HG03196 (cell line): ENCODE data around the gene ATP6V0E1.
A peak's percentile ranks its signal among the peaks of the same experiment; 100 is the strongest.

Experiments used
- ATAC-seq: cut with Tn5 transposase; IDR thresholded peaks from one replicate; pipeline ENCODE4 v1.9.1; 2021; ENCODE audit not compliant: unreplicated experiment

The ATP6V0E1 gene

GRCh38 chr5:172983542-172984243 lies at the start of gene ATP6V0E1:
TSS of gene ATP6V0E1 (plus strand) at chr5:172983771. CDS start at chr5:172983861, 90 bp downstream.
- ATAC-seq: peak; percentile 94

DNA sequence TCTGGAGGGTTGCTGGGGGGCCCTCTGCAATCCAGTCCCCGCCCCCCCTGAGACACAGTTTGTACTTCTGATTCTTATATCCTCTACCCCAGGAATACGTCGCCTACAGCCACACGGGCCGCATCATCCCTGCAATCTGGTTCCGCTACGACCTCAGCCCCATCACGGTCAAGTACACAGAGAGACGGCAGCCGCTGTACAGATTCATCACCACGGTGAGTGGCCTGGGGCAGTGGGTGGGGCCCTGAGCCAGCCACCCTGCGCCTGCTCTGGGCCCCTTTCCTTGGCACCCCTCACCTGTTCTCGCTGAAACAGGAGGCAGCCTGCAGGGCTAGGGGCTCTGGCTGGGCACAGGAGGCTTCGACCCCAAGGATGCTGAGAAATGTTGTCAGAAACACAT lies 48.5 kb upstream of the ATP6V0E1 start:
- ATAC-seq: no peak

GRCh38 chr5:172936401-172936800 lies 47.2 kb upstream of the ATP6V0E1 start:
- ATAC-seq: no peak

DNA sequence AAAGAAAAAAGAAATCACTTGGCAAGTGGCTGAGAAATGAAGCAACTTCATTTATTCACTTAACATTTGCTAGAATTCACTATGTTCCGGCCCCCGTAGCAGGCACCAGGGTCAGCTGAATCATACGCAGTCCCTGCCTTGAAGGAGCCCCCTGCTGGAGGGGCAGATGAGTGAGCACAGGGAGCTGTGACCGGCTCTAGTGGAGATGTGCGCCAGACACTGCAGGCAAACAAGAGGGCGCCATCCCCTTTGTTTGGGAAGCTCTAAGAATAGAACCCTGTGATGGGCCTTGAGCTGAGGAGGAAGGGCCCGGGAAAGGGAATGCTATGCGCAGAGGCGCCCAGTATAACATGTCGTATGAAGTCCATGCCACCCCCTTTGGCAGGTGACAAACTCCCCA lies 44.5 kb upstream of the ATP6V0E1 start:
- ATAC-seq: no peak

DNA sequence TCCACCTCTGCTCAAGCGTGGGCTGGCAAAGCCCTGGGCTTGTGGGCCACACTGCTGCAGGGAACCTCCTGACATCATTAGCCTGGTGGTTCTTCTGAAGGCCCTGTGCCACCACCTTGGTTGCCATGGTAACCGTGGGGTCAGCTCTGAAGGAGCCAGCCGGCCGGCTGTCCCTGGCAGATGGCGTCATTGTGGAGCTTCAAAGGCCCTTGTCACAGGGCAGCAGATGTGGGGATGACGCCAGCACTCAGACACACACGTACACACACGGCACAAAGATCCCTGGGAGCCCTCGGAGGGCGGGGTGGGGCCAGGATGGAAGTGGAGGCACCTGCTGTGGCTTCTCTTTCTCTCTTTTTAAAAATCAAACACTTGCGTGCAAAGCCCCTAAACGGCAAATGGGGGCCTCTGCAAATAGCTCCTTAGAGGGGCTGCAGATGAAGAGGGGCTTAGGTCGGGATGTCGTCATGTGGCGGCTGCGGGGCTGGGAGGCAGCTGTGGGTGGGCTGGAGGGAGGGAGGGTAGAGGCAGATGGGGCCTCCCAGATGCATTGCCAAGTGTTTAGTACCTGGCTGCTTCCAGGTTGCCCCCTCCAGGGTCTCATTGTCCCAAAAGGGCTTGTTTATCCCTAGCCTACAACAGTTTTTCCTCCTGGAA lies 43.8 kb upstream of the ATP6V0E1 start:
- ATAC-seq: no peak

- ATAC-seq: no peak
Observed at GRCh38 chr5:172940268-172941066, 43.1 kb upstream of the ATP6V0E1 start.

DNA sequence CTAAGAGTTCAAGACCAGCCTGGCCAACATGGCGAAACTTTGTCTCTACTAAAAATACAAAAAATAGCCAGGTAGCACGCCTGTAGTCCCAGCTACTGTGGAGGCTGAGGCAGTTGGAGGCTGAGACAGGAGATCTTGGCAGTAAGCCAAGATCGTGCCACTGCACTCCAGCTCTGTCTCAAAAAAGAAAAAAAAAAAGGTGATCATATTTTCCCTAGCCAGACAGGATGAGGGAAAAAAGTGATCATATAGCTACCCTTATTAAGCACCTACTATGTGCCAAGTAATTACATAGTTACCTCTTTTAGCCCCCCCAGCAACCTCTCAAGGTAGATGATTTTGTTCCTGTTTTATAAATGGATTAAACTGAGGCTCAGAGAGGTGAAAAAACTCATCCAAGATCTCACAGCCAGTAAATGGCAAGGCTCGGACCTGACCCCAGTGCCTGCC lies 42.5 kb upstream of the ATP6V0E1 start:
- no peak for ATAC-seq

DNA sequence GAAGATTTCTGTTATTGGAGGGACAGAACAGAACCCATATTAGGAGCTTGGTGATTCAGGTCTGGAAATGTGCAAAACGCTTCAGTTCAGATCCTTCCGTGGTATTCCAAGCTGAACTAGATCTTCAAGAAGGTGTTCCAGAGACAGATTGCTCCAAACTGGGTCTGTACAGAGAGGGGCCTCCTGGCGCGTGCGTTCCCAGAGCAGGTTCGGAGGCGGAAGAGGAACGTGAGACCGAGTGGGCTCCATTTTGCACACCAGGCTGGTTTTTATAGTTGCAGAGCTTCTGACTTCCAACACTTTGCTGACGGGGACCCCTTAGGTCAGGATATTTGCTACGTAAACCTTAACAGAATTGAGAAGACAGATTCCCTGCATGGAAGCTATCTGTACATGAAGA lies 41.0 kb upstream of the ATP6V0E1 start:
- no peak for ATAC-seq

GRCh38 chr5:172943283-172943841 lies 40.2 kb upstream of the ATP6V0E1 start:
- no peak for ATAC-seq

DNA sequence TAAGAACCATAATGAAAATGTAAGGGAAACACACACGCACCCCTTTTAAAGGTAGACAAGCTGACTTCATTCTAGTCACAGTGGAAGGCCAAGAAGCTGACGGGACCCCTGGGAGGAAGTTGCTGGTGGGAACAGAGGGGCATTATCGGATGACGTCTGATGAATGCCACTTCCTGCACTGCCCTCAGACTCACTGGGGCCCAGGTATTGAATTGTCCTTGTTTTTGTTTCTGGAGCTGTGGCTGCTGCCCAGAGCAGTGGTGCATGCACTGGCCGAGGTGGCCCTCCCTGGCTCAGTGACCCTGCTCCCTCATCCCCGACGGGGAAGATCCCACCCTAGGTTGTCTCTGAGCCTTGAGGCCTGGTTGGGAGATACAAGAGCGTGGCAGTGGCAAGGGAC lies 39.7 kb upstream of the ATP6V0E1 start:
- ATAC-seq: no peak

- no peak for ATAC-seq
Observed at GRCh38 chr5:172944741-172945140, 38.8 kb upstream of the ATP6V0E1 start.

- no peak for ATAC-seq
Observed at GRCh38 chr5:172945151-172945550, 38.4 kb upstream of the ATP6V0E1 start.

DNA sequence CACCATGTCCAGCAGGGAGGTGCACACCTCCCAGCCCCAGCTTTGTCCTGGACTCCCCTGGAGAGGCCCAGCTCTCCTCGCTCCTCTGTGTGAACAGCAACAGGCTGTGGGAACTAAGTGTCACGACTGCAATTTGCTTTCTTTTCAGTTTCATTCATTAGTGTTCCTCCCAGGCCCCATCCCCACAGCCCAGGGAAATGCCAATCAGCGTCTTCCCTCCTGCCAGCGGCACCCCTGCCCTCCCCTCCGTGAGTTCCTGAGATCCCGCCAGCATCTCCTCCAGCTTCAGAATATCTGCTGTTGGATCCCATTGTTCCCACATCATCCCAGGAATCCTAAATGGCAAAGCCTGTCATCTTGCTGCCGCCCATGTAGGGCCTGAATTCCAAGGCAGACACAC lies 37.4 kb upstream of the ATP6V0E1 start:
- ATAC-seq: no peak

DNA sequence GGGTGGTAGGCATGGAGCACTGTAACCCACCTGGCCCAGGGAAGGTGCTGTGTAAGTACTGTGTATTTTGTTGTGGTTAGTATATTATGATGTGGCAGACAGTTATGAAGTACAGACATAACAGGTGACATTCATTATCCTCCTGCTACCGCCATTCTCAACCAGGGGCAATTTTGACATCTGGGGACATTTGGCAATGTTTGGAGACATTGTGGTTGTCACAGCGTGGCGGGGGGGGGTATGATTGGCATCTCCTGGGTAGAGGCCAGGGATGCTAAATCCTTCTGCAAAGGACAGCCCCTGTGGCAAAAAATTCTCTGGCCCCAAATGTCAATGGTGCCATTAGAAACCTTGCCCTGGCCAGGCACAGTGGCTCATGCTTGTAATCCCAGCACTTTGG lies 34.1 kb upstream of the ATP6V0E1 start:
- ATAC-seq: no peak

DNA sequence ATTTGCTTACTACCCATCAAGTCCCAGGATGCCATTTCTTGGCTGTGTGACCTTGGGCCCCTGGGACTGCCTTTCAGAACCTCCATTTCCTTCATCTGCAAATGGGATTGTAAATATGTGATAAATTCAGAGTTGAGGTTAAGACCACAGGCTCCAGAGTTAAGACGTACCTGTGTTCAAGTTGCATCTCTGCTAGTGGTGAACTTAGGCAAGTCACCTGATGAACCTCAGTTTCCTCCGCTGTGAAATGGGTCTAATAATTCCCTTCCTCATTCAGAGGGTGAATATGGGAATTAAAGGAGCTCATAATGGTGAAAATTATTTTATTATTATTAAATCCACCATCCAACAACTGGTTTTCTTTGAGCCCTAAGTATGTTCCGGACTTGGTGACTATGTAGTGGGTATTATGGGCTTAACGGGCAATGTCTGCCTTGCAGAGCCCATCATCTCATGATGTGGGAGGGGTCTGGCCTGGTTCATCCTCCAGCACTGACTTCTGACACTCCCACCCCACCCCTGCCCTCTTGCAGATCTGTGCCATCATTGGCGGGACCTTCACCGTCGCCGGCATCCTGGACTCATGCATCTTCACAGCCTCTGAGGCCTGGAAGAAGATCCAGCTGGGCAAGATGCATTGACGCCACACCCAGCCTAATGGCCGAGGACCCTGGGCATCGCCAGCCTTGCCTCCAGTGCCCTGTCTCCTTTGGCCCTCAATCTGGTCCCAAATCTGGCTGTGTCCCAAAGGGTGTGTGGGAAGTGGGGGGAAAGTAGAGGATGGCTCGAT lies 33.2 kb upstream of the ATP6V0E1 start:
- ATAC-seq: no peak

GRCh38 chr5:172951371-172952033 lies 32.1 kb upstream of the ATP6V0E1 start:
- no peak for ATAC-seq

GRCh38 chr5:172952034-172952511 lies 31.5 kb upstream of the ATP6V0E1 start:
- no peak for ATAC-seq

DNA sequence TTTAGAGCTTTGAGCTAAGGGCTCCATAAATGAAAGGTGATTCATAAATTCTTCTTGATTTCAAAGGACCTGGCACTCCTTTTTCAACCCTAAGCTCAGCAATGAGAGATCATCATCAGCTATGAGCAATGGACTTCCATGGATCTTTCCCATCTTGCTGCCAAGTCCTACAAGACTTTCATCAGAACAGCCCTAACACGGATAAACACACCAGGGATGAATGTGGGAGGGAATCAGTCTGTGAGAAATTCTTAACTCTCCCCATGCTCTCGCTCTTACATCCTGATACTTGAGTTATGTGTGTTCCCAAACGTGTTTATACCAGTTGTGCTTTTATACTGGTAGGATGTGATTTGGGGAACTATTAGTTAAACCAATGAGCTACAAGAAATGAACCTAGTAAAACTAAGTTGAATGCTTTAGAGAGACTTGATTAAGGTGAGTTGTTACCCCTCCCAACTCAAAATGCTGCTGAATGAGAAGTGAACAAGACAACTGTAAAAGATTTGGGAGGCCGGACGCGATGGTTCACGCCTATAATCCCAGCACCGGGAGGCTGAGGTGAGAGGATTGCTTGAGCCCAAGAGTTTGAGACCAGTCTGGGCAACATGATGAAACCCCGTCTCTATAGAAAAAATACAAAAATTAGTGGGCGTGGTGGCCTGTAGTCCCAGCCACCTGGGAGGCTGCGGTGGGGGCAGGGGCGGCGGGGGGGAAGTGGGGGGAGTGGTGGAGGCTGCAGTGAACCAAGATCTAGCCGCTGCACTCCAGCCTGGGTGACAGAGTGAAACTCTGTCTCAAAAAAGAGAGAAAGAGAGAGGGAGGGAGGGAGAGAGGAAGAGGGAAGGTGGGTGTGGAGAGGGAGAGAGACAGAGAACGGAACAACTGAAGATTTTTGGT lies 29.5 kb upstream of the ATP6V0E1 start:
- no peak for ATAC-seq

- no peak for ATAC-seq
Observed at GRCh38 chr5:172954751-172955159, 28.8 kb upstream of the ATP6V0E1 start.
